OCI-LY1 (cell line): ENCODE results near the gene LRRC45.

Experiments used
- EZH2 ChIP-seq: fragments of 200-600 bp; sonication (generic), shearing (Covaris generic); IDR thresholded peaks from 2 replicates; pipeline ENCODE4 v1.8.0; 2017; ENCODE audit warnings: borderline replicate concordance, mixed run types, mild to moderate bottlenecking, antibody characterized with exemption, low read length, moderate library complexity, mixed read lengths
- TF ChIP-seq, protein P1 (sequence below): fragments of 200-600 bp; sonication (generic), shearing (Covaris generic); IDR thresholded peaks from 2 replicates; pipeline ENCODE4 v1.5.1; 2017; ENCODE audit warnings: mild to moderate bottlenecking, antibody characterized with exemption, low read length, moderate library complexity, mixed read lengths

DNA sequence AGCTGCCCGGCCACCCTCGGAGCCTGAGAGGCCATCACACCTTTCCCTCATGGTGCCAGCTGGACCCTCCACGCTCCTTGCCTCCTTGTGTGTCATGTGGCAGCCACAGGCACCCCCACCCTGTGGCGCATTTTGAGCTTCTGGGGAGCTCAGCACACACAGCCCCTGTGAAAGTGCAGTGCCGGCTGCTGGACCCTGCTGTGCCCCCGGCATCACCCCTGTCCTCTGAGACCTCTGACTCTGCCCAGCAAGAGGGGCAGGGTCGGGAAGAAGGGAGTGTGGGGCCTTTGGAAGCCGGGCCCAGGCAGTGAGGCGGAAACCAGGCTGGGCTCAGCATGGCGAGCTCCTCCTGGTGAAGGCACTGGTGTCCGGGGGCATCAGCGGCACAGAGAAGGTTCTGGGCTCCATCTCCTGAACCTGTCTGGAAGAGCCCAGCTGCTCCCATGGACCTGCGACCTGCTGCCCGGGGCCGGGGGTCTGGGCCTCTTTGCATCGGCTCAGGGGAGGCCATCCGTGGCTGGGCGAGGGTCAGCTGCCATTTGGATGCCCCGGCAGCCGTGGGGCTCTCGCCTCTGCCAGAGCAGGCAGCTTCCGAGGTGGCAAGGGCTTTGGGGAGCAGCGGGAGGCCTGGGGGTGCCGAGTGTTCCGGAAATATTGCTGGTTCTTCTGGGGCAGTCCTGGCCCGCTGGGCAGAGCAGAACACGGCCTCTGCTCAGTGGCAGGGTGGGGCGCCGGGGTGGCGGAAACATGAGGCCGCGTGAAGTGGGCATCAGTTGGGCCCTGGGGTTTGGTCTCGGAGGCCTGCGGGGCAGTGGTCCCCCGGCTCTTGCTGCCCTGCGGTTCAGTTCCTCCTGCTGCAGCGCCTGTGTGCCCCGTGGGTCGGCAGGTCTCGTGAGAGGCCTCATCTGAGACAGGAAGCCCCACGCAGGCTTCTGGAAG is 18.3 kb upstream of the LRRC45 start:
- TF ChIP-seq, protein P1, sequence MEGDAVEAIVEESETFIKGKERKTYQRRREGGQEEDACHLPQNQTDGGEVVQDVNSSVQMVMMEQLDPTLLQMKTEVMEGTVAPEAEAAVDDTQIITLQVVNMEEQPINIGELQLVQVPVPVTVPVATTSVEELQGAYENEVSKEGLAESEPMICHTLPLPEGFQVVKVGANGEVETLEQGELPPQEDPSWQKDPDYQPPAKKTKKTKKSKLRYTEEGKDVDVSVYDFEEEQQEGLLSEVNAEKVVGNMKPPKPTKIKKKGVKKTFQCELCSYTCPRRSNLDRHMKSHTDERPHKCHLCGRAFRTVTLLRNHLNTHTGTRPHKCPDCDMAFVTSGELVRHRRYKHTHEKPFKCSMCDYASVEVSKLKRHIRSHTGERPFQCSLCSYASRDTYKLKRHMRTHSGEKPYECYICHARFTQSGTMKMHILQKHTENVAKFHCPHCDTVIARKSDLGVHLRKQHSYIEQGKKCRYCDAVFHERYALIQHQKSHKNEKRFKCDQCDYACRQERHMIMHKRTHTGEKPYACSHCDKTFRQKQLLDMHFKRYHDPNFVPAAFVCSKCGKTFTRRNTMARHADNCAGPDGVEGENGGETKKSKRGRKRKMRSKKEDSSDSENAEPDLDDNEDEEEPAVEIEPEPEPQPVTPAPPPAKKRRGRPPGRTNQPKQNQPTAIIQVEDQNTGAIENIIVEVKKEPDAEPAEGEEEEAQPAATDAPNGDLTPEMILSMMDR, result no peak
- no peak for TF ChIP-seq EZH2
